Keratinocyte (primary cell): ENCODE data around the gene GPT2. TPM values are rescaled to one million over a fixed set of nuclear protein-coding genes. Genes with fewer than 3 reads are reported as not detected.

Source experiments
- DNase-seq: peaks from one replicate; pipeline ENCODE4 v3.0.0-alpha.2; 2011; ENCODE audit warnings: low read depth, missing footprints, low spot score
- FAIRE-seq: peaks from 2 replicates; lab custom pipeline; 2011; peaks lifted over from hg19 to GRCh38; lab: Jason Lieb, UNC
- H2AFZ ChIP-seq: 2 replicates; pipeline ENCODE4 v1.6.0; 2012; ENCODE audit warnings: low read length, control low read depth, inconsistent platforms; ENCODE audit not compliant: control insufficient read depth
- H3K27ac ChIP-seq: 2 replicates; pipeline ENCODE4 v1.5.1; 2011; ENCODE audit warnings: low read length; ENCODE audit not compliant: control insufficient read depth, insufficient read depth
- H3K27me3 ChIP-seq: 3 replicates; pipeline ENCODE4 v1.6.0; 2011; ENCODE audit warnings: low read length; ENCODE audit not compliant: control insufficient read depth, insufficient read depth; ENCODE audit errors: extremely low read depth
- H3K36me3 ChIP-seq, 2 experiments: 2 replicates in 1 of 2; 3 replicates in 1 of 2; pipeline ENCODE4 v1.5.1; 2011; ENCODE audit warnings: low read length in 2 of 2, mild to moderate bottlenecking in 1 of 2; ENCODE audit not compliant: control insufficient read depth in 2 of 2, insufficient read depth in 2 of 2; ENCODE audit errors: extremely low read depth in 1 of 2
- H3K4me1 ChIP-seq: 3 replicates; pipeline ENCODE4 v1.5.1; 2011; ENCODE audit warnings: low read length; ENCODE audit not compliant: control insufficient read depth, insufficient read depth; ENCODE audit errors: extremely low read depth
- H3K4me2 ChIP-seq: 3 replicates; pipeline ENCODE4 v1.6.0; 2011; ENCODE audit warnings: low read depth, low read length; ENCODE audit not compliant: control insufficient read depth, insufficient read depth; ENCODE audit errors: extremely low read depth
- H3K4me3 ChIP-seq, 3 experiments: fragments of 200-600 bp in 1 of 3; sonication (generic) in 1 of 3; 2 replicates in 2 of 3; 3 replicates in 1 of 3; pipeline ENCODE4 v1.5.1; 2011 to 2016; ENCODE audit warnings: low read length in 3 of 3, mild to moderate bottlenecking in 3 of 3, control low read depth in 2 of 3, inconsistent platforms in 1 of 3, low read depth in 1 of 3, mixed read lengths in 1 of 3, mixed run types in 1 of 3, moderate library complexity in 1 of 3; ENCODE audit not compliant: control insufficient read depth in 2 of 3, insufficient read depth in 2 of 3; ENCODE audit errors: extremely low read depth in 1 of 3
- H3K79me2 ChIP-seq: 2 replicates; pipeline ENCODE4 v1.6.0; 2012; ENCODE audit warnings: low read length; ENCODE audit not compliant: control insufficient read depth, insufficient read depth
- H3K9ac ChIP-seq: 3 replicates; pipeline ENCODE4 v1.6.0; 2011; ENCODE audit warnings: low read length; ENCODE audit not compliant: control insufficient read depth, insufficient read depth; ENCODE audit errors: extremely low read depth
- H3K9me1 ChIP-seq: 3 replicates; pipeline ENCODE4 v1.6.0; 2011; ENCODE audit warnings: low read length; ENCODE audit not compliant: control insufficient read depth, insufficient read depth; ENCODE audit errors: extremely low read depth
- H3K9me3 ChIP-seq: 2 replicates; pipeline ENCODE4 v1.5.1; 2012; ENCODE audit warnings: low read depth, low read length; ENCODE audit not compliant: control insufficient read depth
- H4K20me1 ChIP-seq: 3 replicates; pipeline ENCODE4 v1.6.0; 2011; ENCODE audit warnings: low read length; ENCODE audit not compliant: control insufficient read depth, insufficient read depth; ENCODE audit errors: extremely low read depth
- CTCF ChIP-seq, 3 experiments: IDR thresholded peaks in 1 of 3; conservative IDR thresholded peaks in 1 of 3; optimal IDR thresholded peaks in 1 of 3; 2 replicates in 2 of 3; 3 replicates in 1 of 3; pipeline versions ENCODE3 to v1.5.1; 2011; ENCODE audit warnings: low read length in 3 of 3, mild to moderate bottlenecking in 3 of 3, moderate library complexity in 2 of 3, control low read depth in 1 of 3, inconsistent platforms in 1 of 3; ENCODE audit not compliant: insufficient read depth in 2 of 3; ENCODE audit errors: extremely low read depth in 1 of 3
- EZH2 ChIP-seq: IDR thresholded peaks from one replicate; pipeline ENCODE4 v1.6.1; 2012; ENCODE audit warnings: inconsistent platforms, mild to moderate bottlenecking, low read length, moderate library complexity
- dilution Hi-C: fragments of 300-500 bp; cut with MboI; formaldehyde crosslinking; loops from one replicate; pipeline ENCODE4 v1.7.0; 2020; ENCODE audit warnings: low sequenced_read_pairs; ENCODE audit not compliant: extremely low pct_ligation_motif_present
- polyA plus RNA-seq, 5 experiments: library from polyadenylated mRNA; depleted of rRNA in 3 of 5; stranded (reverse) in 3 of 5; stranded (forward) in 1 of 5; unstranded in 1 of 5; fragments of >200 nt; gene quantifications; 1 replicate in 1 of 5; 2 replicates in 3 of 5; 3 replicates in 1 of 5; pipeline versions ENCODE4 v1.2.1 to v1.2.3, GENCODE V29; 2011 to 2012; ENCODE audit warnings: missing spikeins in 2 of 5, low read depth in 1 of 5, low replicate concordance in 1 of 5

Gene GPT2
- polyA plus RNA-seq, 1 donor (not counting 4 experiments of a cell fraction or from before 2014, with no cell fraction given): 16.1 TPM

- FAIRE-seq (no peak), DNase-seq (no peak)
- Histone ChIP-seq H4K20me1 (no peaks in the 10 kb centered on the region), H3K4me1 (peaks cover 9% of the 10 kb centered on the region), H3K9ac (no peak overlapping the region), H3K79me2 (peaks cover 7% of the 10 kb centered on the region), H3K9me1 (no peaks in the 10 kb centered on the region), H3K27ac (no peak overlapping the region), H3K9me3 (no peaks in the 10 kb centered on the region), H3K27me3 (no peaks in the 10 kb centered on the region), H3K4me3 (no peak overlapping the region), H3K4me2 (no peak overlapping the region), H2AFZ (no peak overlapping the region), H3K36me3 (peaks cover 4 to 11% of the 10 kb centered on the region in 2 experiments)
- dilution Hi-C loops: no loop called here
- TF ChIP-seq EZH2 (no peak), CTCF (optimal IDR thresholded peaks at IDR 0.05 in 1 of 3, IDR thresholded peaks at IDR 0.05 in 1 of 3, conservative IDR thresholded peaks at IDR 0.05 in 1 of 3; ENCODE audit: extremely low read depth in 1 of 3, insufficient read depth in 2 of 3, low read length in 3 of 3) (no peak)
Observed at GRCh38 chr16:46895399-46896313, 11.5 kb downstream of the GPT2 start.

- peaks cover 8 to 11% of the 10 kb centered on the region in 2 experiments for H3K36me3 ChIP-seq
- peaks cover 9% of the 10 kb centered on the region for H3K4me1 ChIP-seq
- no peak for FAIRE-seq
Observed at GRCh38 chr16:46896314-46896968, 12.3 kb downstream of the GPT2 start.

More at GRCh38 chr16:46896314-46896968, 12.3 kb downstream of the GPT2 start:
- Histone ChIP-seq H3K9me3 (no peaks in the 10 kb centered on the region), H3K79me2 (peaks cover 7% of the 10 kb centered on the region), H3K9ac (no peak overlapping the region), H3K4me2 (no peak overlapping the region), H3K4me3 (no peak overlapping the region), H3K9me1 (no peaks in the 10 kb centered on the region), H2AFZ (no peak overlapping the region), H3K27me3 (no peaks in the 10 kb centered on the region), H3K27ac (no peak overlapping the region), H4K20me1 (no peaks in the 10 kb centered on the region)
- DNase-seq: no peak
- dilution Hi-C loops: no loop called here
- no peak for TF ChIP-seq CTCF (optimal IDR thresholded peaks at IDR 0.05 in 1 of 3, IDR thresholded peaks at IDR 0.05 in 1 of 3, conservative IDR thresholded peaks at IDR 0.05 in 1 of 3; ENCODE audit: extremely low read depth in 1 of 3, insufficient read depth in 2 of 3, low read length in 3 of 3)
- TF ChIP-seq EZH2: no peak
